Kidney epithelial cell (primary cell): ENCODE data around the gene RAI1. TPM values are rescaled to one million over a fixed set of nuclear protein-coding genes. Genes with fewer than 3 reads are reported as not detected.

Experiments
- DNase-seq: peaks from one replicate; pipeline ENCODE4 v3.0.0-alpha.2; 2010; ENCODE audit warnings: low read depth
- H3K27me3 ChIP-seq: 2 replicates; pipeline ENCODE4 v1.6.0; 2011; ENCODE audit warnings: low read length; ENCODE audit not compliant: control insufficient read depth, insufficient read depth
- H3K36me3 ChIP-seq: 2 replicates; pipeline ENCODE4 v1.5.1; 2011; ENCODE audit warnings: low read length; ENCODE audit not compliant: control insufficient read depth, insufficient read depth
- H3K4me3 ChIP-seq: 2 replicates; pipeline ENCODE4 v1.5.1; 2011; ENCODE audit warnings: low read depth, mild to moderate bottlenecking, control low read depth, low read length
- total RNA-seq: library from RNA; depleted of rRNA; stranded (reverse); fragments of >200 nt; gene quantifications from 2 replicates; pipeline ENCODE4 v1.2.3, GENCODE V29; 2015
- TF ChIP-seq, protein P1 (sequence below): IDR thresholded peaks from 2 replicates; pipeline ENCODE4 v1.5.1; 2011; ENCODE audit warnings: mild to moderate bottlenecking, moderate library complexity, low read length, control low read depth, inconsistent platforms; ENCODE audit not compliant: insufficient read depth, poor library complexity, severe bottlenecking

The RAI1 gene
- total RNA-seq, 1 donor from 2014 or later: 31.3 TPM

DNA sequence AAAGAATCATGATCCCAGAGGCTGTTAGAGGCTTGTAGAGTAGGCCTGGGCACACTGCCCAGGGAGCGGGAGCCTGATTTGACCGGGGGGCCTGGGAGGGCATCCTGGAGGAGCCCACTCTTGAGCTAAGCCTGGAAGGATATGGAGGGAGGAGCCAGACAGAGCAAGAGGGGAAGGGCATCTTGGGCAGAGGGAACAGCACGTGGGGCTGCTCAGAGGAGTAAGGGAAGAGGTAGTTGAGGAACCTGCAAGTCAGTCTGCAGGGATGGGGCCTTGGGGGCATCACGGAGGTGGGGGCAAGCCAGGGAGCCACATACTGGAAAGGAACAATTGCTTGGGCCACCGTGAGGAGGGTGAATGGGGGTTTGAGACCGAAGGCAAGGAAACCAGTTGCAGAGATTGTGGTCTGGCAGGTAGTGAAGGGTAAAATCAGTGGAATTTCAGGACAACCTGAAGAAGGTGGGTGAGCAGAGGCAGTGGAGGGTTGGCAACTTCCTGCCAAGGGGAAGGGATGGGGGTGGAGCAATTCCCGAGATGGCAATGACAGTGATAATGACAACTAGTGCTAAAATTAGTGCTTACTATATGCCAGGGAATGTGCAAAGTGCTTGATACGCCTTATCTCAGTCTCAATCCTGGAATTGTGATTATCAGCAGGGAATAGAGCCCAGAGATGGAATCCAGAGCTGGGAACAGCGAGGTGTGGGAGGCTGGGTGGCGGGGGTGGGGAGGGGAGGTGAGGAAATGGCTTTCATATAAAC is 9.7 kb upstream of the RAI1 start:
- TF ChIP-seq, protein P1, sequence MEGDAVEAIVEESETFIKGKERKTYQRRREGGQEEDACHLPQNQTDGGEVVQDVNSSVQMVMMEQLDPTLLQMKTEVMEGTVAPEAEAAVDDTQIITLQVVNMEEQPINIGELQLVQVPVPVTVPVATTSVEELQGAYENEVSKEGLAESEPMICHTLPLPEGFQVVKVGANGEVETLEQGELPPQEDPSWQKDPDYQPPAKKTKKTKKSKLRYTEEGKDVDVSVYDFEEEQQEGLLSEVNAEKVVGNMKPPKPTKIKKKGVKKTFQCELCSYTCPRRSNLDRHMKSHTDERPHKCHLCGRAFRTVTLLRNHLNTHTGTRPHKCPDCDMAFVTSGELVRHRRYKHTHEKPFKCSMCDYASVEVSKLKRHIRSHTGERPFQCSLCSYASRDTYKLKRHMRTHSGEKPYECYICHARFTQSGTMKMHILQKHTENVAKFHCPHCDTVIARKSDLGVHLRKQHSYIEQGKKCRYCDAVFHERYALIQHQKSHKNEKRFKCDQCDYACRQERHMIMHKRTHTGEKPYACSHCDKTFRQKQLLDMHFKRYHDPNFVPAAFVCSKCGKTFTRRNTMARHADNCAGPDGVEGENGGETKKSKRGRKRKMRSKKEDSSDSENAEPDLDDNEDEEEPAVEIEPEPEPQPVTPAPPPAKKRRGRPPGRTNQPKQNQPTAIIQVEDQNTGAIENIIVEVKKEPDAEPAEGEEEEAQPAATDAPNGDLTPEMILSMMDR: no peak
- Histone ChIP-seq H3K4me3 (no peak overlapping the region), H3K36me3 (no peaks in the 10 kb centered on the region), H3K27me3 (peaks cover 2% of the 10 kb centered on the region)
- DNase-seq: no peak

DNA sequence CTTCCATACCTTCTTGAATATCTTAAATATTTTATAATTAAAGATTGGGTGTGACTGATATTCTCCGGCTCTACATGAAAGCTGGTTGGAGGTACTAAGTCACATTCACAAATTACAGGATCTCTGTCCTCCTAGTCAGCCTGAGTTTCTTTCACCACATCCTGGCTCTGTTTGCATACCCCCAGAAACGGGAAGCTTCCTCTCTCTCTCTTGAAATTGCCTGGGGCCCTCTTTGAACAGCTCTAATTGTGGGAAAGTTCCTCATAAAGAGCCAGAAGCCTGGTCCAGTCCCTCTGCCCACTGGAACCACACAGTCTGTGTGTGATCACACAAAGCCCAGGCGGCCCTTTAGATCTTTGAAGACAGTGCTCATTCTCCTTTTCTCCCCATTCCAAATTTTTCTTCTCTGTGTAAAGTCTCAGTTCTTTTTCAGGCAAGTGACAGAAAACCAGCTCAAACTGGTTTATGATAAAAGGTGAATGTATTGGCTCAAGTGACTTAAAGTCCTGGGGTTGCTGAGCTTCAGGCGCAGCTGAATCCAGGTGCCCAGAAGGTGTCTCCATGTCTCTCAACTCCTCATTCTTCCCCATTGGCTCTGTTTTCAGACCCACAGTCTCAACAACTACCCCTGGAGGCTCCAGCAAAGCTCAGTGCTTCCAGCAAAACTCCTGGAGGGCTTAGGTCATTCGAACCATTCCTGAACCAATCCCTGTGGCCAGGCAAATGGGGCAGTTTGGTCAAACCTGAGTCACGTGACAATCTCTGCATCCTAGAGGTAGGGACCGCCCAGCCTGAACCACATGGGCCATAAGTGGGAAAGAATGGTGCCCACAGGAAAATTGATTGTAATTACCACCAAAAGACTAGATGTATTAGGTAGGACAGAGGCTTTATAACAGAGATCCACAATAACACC is 8.5 kb upstream of the RAI1 start:
- TF ChIP-seq, protein P1: no peak
- H3K36me3 ChIP-seq: no peaks in the 10 kb centered on the region
- H3K27me3 ChIP-seq: peaks cover 2% of the 10 kb centered on the region
- H3K4me3 ChIP-seq: no peak overlapping the region
- DNase-seq: no peak

- TF ChIP-seq, protein P1: no peak
- Histone ChIP-seq H3K4me3 (no peak overlapping the region), H3K27me3 (no peaks in the 10 kb centered on the region), H3K36me3 (no peaks in the 10 kb centered on the region)
- DNase-seq: no peak
Measured at GRCh38 chr17:17675416-17675815, 5.8 kb upstream of the RAI1 start.

GRCh38 chr17:17675925-17676534 is 5.2 kb upstream of the RAI1 start:
- Histone ChIP-seq H3K27me3 (no peaks in the 10 kb centered on the region), H3K4me3 (no peak overlapping the region), H3K36me3 (no peaks in the 10 kb centered on the region)
- peak; percentile 43 for DNase-seq
- TF ChIP-seq, protein P1: no peak

DNA sequence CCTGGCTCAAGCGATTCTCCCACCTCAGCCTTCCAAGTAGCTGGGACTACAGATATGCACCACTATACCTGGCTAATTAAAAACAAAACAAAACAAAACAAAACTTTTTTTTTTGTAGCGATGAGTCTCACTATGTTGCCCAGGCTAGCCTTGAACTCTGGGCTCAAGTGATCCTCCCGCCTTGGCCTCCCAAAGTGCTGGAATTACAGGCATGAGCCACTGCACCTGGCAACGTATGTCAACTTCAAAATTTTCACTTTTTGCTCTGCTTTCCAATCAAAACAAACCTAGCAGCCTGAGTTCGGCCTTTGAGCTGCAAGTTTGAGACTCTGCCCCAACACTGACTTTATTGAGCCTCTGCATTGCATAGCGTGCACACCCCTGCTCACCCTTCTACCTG is 4.5 kb upstream of the RAI1 start:
- no peaks in the 10 kb centered on the region for H3K36me3 ChIP-seq
- no peak for DNase-seq
- TF ChIP-seq, protein P1: no peak
- H3K27me3 ChIP-seq: no peaks in the 10 kb centered on the region
- no peak overlapping the region for H3K4me3 ChIP-seq
